COLO829 (cell line): ENCODE results near the gene RIMBP3C.
"Not testable (repeated sequence)": the region's sequence is repeated elsewhere in the genome, so short reads cannot be mapped to it uniquely, and the experiment has no call there.

Experiments
- DNase-seq: peaks from one replicate; pipeline ENCODE4 v3.0.0; 2012; ENCODE audit warnings: low spot score

RIMBP3C gene

DNA sequence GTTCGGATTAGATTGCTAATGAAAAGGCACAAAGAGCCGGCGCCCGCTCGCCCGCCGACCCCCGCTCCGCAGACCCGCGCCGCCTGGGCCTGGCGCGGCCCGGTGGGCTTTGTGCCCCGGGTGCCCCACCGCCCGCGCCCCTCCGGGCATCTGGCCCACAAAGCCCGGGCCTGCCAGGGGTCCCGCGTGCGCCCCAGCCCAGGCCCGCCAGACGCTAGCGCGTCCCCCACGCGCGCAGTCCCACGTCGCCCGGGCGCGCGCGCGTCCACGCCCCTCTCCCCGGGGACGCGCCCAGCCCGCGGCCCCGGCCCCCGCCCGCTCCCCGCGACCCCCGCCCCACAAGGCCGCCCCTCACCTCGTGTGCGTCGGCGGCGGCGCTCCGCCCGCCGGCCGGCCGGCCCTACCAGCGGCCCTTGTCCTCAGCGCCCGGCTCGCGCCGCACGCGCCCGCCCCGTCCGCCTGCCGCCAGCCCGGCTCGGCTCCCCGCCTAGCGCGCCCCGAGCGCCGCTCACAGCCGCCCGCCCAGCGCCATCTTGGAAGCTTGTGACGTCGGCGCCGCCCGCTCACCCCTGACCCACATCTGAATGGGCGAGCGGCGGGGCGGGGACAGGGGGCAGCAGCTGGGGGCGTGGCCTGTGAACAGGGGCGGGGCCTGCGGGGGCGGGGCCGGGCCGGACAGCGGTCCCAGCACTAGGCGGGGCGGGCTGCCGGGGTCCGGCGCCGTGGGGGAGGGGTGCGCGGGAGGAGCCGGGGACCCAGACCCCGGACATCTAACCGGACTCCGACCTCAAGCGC lies 34.1 kb downstream of the RIMBP3C start:
- not testable (repeated sequence) for DNase-seq

DNA sequence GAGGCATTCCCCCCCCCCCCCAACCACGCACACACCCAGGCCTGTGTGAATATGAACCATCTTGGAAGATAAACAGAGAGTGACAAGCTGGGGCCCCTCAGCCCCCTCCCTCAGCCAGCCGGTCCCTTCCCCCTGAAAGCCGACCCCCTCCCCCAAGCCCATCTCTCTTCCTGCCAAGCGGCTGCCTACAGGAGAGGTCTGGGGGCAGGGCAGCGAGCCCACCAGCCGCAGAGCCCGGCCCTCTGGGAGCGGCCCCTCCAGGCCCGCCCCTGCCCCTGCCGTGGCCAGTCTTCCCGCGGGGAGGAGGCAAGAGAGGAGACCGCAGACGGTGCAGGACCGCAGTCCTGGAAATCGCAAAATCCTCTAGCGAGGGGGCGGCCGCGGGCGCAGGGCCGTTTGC lies 34.7 kb downstream of the RIMBP3C start:
- DNase-seq, result not testable (repeated sequence)

DNA sequence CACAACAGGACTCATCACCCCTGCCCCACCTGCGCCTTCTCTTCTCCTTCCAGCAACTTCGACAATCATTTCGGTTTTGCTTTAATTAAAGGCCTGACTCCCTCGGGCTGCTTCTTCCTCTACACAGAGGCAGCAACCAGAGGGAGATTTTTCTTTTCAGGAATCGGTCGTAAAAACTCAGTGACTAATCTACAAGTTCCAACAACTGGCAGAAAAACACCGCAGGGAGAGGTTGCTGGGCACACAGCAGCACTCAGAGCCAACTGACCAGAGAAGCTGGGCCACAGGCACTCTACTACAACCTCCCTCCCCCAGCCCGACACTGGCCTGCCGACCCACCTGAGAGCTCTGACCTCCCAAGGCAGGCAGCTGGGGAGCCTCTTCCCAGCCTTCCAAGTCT lies 36.0 kb downstream of the RIMBP3C start:
- DNase-seq, result not testable (repeated sequence)

DNA sequence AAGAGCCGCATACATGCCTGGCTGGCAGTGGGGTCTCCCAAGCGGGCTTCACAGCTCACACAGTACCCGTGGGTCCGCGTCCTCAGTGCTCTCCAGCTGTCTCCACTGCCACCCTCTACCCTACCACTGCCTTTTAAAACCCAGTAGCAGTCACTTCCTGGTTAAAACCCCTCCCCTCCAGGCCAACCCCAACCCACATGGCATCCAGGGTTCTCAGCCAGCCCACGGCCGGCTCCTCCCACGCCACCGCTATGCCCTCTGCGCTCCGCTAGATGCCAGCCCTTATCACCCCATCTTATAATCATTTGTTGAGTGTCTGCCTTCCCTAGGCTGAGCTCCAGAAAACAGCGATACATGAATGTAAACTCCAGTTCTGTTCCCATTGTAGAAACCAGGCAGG lies 37.1 kb downstream of the RIMBP3C start:
- not testable (repeated sequence) for DNase-seq

DNA sequence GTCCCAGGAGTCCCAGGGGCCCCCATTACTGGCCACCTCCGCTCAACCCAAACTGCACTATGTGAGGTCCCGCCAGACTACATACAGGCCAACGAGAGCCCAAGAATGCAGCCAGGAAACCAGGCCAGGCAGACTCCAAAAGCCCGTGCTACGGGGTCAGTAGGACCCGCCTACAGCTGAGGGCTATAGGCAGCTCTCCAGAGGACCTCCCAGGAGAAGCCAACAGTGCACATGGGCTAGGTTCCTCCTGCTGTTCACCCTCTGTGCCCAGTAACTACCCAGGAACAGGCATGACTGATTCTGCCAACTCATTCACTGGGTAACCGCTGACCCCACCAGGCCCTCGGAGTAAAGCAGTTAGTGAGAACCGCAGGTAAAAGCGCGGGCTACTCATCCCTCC lies 39.2 kb downstream of the RIMBP3C start:
- DNase-seq, result not testable (repeated sequence)

DNA sequence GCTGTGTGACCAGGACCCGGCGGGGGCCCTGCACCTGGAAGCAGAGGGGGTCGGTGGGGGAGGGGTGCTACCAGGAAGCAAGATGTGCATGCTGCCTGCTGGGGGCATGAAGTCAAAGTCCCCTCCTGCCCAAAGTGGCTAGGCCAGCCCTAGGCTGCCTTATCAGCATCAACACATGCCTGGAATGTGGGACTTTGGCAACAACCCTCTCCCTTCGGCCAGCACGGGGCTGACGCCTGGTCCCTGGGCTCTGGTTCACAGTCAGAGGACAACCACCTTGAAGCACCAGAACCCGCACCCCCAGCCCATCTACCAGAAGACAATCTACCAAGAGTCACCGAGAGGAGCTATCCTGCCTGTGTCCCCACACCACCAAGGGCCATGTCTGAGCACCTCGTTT lies 40.9 kb downstream of the RIMBP3C start:
- not testable (repeated sequence) for DNase-seq

DNA sequence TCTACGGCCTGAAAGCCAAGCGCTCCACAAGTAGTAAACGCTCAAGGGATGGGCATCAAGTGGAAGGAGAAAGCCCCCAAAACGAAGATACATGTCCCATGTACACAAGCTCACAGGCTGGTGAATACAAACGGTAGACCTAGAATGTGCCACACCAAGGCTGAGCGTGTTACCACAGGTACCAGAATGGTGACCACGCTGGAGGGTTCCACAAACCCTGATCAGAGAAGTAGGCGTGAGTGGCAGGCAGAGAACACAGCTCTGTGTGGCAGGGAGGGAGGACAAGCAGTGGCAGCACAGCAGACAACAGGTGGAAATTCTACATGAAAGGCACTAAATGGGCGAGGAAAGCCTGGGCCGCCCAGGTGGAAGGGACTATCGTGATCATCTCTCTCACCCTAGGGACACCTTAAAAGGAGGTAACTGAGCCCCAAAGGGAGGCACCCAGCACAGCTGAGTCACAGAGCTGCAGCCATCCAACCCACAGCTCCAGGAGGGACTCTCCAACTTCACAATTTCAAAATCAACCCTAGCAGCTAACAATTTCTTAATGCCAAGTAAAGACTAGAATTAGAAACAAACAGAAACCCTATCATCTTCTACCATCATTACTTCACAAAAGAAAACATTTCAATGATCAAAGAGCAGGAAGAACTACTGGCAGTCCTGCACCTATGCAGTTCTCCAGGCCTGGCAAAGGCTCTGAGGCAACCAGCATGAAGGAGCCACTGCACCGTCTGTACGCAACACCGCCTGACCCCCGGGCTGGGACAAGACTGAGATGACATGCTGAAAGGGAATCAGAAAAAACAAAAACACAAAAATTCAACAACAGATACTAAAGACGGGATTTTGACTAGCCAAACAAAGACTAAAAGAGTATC lies 51.4 kb downstream of the RIMBP3C start:
- not testable (repeated sequence) for DNase-seq

DNA sequence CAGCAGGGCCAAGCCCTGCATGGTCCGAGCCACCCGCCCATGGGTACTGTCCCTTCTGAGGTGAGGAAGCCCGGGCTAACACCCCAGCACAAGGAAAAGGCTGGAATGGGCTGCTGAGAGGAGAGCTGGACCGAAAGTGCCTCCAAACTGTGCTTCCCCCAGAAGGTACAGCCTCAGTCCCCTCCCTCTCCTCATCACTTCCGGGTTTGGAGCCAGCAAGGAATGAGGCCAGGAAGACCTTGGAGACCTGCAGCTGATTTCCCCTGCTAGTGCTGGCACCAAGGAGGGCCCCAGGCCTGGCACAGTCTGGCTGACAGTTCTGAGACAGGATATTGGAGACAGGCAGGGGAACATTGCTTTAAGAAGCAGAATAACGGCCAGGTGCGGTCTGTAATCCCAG lies 52.8 kb downstream of the RIMBP3C start:
- not testable (repeated sequence) for DNase-seq

DNA sequence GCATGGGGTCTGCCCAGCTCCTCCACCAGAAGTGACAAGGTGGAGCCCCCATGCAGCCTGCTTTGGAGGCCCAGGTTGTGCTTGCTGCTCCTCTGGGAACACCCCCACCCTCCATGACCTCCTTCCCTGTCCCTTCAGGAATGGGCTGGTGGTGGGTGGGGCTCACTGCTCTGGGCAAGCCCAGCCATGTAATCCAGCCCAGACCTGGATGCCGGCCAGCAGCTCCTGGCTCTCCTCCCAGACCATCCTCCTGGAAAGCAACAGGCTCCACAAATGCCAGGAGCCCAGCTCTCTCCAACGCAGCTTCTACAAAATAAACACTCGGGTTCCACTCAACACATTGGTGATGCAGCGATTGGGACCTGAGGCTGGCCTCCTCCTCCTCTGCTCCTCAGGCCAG lies 53.3 kb downstream of the RIMBP3C start:
- DNase-seq, result not testable (repeated sequence)
